ENCODE results near the gene BCL11B.

The BCL11B gene

DNA sequence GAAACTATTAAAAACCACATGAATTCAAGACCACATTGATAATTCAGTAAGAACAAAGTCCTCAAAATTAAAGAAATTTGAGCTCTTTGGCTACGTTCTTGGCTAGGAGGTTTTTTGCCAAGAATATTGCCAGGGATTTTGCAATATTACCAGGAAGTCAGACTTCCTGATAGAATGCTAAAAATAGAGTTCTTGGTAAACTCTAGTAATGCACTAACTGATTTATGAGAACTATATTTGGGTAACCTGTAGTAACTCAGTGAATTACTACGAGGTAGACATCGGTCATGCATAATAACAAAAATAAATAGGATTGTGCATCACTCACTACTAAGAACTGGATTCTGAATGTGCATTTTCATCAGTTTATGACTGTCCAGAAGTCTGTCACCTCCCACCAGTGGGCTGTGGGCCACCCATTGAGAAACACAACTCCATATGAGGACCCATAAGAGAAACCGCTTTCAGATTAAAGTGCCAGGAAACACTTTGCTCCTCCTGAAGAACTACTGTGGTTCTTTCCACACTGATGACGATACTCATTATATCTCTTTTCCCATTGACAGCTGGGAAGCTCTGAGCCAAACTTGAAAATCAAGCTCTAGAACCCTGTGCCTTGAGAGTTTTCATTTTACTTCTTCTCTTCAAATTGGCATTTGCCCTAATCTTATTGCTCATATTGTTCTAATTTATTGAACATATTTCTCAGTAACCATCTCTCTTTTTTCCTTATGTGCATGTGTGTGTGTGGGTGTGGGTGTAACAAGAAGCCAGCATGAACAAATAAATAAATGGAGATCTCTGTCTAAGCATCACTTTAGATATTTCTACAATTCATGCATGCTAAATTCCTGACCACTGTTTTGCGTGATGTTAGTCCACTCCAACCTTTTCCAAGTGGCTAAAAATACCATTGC is 116.6 kb downstream of the BCL11B start:
- peak; percentile 46 for DNase-seq

DNA sequence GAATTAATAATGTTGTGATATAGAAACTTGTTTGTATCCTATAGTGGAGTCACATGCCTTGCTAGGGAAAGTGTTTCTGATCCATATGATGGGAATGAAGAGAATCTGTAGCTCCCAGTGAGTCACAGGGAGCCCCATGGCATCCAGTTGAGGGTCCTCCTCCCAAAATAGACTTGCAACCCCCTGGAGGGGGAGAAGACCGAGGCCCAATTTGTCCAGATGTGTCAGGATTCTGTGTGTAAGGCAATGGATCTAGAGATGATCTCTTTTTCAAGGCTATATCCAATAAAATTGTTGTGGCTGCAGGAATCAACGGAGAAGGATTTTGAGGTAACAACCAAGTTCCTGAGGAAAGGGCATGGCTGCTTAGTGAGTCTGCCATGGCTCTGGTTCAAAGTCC is 121.8 kb downstream of the BCL11B start:
- DNase-seq, result peak; percentile 42

DNA sequence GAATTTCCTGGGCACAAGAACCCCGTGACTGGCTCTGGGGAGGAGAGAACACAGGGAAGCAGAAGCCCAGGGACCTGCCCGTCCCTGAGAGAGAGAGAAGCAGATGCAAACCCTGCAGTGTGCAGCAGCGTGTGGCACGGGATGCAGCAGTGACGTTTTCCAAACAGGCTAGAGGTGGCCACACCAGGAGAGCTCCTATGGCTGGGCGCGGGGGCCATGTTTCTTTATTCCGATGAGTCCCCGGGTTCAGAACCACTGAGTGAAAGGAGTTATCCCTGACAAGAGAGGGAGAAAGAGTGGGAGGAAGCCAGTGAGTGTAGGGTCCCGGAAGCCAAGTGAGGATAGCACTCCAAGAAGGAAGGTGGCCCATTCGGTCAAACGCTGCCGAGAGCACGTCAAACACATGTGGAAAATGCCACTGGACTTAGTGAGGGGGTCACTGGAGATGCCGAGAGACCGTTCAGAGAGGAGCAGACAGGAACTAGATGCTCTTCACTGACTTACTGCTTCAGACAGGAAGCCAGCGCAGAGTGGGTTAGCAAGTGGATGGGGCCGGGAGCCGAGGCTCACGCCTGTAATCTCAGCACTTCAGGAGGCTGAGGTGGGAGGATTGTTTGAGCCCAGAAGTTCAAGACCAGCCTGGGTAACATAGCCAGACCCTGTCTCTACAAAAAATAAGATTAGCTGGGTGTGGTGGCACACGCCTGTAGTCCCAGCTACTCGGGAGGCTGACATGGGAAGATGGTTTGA is 123.0 kb downstream of the BCL11B start:
- DNase-seq, result no peak

DNA sequence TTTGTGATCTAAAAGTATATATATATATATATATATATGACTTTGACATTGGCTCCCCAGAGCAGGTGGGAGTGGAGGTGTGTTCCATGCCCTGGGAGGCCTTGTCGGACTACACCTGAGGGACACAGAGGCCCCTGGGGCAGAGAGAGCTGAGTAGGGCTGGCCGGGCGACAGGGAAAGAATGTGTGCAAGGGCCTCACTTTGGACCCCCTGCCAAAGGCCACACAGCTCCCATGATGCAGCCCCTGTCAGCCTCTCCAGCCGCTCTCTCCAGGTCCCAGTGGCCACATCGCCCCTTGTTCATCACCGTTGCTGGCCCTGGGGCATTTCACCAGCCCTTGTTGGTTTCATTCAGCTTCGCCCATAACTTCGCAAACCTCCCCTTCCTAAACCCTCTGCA is 123.9 kb downstream of the BCL11B start:
- no peak for DNase-seq

DNA sequence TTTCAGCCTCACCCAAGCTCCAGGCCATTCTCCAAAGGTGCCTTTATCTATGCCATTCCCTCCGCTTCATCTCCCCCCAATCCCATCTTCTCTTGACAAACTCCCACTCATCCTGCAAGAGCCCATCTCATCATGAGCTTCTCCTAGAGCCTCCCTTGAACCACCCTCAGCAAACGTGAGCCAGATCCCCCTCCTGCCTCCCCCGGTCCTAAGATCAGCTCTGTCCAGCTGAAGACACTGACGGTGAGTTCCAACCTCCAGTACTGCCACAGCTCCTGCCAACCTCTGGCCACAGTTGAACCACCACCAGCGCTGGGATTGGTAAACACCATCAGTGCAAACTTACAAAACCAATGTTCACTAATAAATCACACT is 124.6 kb downstream of the BCL11B start:
- no peak for DNase-seq

DNA sequence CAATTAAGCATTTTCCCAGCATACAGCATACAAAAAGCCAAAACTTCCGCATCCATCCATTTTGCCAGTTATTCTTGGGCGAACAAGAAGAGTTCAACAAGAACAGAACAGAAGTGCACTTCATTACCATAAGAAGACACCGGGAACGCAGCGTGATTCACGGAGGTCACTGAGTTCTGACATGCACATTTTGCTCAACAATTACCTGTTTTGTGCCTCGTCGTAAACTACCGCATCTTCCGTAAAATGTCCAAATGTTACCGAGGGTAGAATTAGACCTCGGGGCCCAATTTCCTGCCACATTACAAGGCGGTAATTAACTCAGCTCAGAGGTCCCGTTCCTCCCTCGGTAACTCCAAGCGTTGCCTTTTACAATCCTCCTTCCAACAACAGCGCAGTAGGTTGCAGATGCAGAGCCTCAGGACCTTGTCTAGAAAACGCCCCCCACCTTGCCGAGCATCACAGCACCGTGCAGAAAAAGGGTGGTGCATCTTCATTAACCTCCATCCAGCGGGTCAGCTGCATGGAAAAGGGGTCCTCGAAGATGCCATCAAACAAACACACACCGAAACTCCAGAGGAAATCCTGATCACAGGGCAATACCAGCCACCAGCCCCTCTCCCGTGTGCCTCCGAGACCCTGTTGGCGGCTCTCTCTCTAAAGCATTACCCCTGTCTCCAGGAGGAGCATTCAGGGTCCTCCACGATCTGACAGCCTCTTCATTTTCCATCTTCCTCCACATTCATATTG is 125.2 kb downstream of the BCL11B start:
- DNase-seq, result no peak

DNA sequence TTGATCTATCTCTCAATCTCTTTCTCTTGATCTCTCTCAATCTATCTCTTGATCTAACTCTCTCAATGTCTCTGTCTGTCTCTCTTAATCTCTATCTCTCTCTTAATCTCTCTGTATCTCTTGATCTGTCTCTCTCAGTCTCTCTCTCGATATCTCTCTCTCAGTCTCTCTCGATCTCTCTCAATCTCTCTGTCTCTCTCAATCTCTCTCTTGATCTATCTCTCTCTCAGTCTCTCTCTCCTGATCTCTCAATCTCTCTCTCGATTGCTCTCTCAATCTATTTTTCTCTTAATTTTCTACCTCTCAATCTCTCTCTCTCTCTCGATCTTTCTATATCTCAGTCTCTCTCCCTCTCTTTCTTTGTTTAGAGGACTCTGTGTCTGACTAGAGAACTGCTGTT is 126.7 kb downstream of the BCL11B start:
- no peak for DNase-seq

DNA sequence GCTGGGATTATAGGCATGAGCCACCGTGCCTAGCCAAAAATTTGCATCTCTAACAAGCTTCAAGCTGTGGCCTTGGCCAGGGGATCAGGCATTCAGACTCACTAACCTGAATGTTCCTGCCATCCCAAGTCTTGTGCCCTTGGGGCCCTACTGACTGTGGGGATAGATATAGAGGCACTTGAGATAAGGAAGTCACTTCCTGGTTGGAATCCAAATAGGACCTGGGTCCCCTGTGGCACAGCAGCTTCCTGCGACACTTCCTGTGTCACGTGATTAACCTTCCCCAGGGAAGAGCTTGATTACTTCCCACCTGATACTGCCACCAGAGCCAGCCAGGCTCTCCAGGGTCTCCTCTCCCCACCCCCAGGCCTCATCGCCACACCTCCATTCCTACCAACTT is 128.2 kb downstream of the BCL11B start:
- DNase-seq, result no peak

DNA sequence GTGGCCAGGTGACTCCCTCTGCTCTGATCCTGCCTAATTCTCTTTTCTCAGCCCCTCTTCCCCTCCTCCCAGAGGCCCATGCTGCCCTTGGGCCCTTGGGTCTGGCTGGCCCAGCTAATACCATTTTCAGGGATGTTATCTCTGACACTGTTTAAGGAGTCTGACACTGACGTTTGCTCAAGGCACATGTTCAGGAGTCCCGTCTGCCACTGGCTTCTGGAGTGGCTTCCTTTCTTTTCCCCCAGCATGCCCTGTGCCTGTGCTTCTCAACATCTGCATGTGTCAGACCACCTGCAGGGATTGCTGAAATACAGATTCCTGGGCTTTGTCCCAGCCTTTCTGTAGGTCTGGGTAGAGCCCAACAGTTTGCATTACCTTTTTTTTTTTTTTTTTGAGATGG is 128.9 kb downstream of the BCL11B start:
- no peak for DNase-seq

DNA sequence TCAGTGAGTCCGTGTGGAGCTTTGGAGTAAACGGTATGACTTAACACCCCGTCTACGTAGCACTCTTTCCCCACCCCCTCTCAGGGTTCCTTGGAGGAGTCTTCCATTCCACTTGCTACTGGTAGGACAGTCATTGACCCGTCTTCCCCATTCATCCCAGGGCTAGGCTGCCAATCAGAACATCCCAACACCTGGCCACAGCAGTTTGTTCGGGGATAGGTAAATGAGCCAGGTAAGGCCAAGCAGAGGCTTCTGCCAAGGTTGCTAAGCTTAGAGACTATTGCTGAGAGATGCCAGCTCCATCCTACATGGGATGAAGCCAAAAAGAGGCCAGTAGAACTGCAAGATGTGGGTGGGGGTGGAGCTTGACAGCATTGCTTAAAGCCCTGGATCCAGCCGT is 130.8 kb downstream of the BCL11B start:
- DNase-seq, result no peak

DNA sequence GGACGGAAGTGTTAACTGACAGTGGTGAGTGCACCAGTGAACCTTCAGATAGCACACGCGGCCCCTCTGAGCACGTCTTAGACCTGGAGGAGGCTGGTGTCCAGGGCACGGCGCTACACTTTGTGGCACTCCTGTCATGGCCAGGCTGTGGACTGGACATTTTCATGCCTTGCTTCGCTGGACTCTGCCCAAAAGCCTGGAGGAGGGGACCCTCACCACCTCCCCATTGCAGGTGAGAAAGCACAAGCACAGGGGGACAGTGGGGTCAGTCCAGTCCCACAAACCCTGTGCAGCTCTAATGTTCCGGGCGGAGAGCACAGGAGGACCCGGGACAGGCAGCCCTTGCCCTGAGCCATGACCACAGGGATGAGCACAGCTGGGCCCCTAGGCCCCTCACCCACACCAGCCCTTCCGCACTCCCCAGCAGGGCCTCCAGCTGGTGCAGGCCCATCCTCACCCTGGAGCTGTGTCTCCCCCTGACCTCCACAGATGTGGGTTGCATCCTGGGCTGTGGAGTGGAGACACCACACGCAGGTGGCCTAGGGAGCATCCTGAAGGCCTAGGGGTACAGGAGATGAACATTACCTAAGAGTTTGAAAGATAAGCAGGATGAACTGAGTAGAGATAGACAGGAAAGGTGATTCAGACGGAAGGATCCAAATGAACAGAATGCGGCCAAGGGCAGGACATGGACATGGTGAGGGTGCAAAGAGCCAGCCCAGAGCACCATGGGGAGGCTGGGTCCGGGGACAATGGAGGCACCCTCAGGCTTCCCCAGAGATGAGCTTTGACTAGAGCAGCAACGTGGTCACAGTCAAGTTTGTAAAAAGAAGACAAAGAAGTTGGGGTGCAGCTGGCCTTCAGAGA is 132.8 kb downstream of the BCL11B start:
- DNase-seq, result no peak

DNA sequence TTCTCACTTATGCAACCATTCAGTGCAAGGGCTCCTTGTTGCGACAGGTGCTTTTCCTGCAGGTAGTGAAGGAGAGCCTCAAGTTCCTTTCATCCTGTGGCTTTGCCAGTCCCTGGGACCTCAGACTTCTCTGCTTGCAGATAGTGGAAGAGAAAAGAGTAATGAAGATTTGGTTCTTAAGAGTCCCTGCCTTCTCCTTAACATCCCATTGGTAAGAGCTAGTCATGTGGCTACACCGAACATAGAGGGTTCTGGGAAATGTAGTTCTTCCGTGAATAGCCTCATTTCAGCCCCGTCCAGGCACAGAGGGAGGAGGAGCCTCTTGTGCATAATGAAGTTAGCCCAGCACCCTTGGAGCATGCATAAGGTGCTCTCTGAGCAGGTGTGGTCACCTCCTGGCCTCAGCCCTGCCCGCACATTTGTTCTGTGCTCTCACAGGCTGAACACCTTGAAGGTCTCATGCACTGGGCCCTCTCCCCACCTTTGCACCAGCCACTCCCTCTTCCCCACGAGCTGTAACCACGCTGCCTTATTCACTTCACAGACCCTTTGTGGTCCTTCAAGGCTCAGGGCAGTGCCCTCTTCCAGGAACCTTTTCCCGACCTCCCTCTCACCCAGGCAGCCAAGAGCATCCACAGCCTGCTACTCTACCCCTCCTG is 134.0 kb downstream of the BCL11B start:
- no peak for DNase-seq

DNA sequence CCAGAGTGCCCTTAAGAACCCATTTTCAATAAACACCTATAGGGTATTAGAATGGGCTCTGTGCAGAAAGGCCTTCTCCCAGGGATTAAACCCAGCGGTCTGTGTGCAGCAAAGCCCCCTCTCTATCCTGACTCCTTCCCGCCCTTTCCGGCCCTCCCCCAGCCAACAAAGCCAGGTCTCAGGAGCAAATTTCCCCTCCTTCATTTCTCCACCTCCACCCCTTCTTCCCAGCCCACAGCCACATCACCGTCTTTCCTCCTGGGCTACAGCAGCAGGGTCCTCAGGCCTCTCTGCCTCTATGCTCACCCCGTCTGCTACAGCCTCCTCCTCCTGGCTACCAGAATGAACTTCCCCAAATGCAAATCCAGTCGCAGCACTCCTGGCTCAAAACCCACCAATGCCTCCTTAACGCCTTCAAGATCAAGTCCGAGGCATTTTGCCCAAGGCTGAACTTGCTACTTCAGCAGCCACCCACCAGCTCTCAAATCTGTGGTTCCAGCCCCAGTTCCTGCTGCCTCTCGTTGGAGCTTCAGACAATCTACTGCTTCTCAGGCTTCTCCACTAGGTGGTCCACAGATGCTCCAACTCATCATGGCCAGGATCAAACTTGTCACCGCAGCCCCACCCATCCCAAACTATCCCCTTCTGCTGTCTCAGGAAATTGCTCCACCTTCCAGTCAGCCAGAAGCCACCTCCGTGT is 134.8 kb downstream of the BCL11B start:
- no peak for DNase-seq

DNA sequence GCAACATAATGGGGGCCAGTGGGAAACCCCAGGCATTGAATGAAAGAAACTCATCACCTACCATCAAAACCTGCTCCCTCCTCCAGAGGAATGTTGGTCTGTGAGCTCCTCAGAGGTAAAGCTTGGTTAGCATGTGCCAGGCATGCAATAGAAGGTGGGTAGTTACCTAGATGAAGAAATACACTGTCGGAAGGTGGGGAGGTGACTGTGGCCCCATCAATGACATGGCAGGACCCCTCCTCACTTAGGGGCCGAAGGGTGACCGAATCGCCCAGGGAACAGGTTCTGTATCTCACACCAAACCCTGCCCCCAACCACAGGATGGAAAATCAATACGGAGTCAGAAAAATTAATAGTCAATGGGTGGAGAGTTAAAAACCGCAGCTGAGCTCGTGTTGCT is 135.6 kb downstream of the BCL11B start:
- DNase-seq, result no peak

DNA sequence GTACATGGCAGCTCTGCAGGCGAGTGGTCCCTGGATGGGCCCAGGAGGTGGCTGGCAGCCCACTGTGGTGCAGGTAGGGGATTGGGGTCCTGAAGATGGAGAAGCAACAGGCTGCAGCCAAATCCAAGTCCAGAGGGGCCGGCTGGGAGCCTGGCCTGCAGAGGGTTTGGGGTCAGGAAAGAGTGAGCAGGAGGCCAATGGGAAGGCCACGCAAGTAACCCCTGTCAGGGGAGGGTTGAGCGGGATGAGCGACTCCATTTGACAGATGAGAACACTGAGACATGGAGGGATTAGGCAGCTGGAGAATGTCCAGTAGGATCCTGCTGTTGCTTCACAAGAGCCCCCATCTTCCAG is 136.0 kb downstream of the BCL11B start:
- no peak for DNase-seq

DNA sequence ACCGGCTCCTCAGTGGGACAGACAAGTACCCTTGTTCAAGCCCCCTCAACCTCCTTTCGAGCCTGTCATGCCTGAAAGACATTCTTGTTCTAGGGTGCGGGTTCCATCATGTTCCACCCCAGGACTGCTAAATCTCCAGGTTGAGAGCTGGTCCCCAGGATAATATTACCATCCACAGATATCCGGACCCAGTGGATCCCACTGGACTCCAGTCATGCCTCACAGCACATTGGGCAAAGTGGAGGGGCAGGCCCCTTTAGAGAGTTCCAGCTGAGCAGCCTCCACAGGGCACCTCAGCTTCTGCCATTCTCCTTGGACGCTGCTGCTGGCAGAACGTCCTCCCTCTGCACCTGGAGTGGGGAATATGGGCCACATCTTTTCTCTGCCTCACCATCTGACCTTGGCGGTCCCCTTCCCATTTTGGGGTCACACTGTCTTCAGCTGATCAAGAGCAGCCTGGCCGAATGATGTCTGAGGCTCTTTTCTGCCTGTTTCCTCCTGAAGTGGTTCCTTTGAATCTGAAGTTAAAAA is 137.4 kb downstream of the BCL11B start:
- DNase-seq, result no peak

DNA sequence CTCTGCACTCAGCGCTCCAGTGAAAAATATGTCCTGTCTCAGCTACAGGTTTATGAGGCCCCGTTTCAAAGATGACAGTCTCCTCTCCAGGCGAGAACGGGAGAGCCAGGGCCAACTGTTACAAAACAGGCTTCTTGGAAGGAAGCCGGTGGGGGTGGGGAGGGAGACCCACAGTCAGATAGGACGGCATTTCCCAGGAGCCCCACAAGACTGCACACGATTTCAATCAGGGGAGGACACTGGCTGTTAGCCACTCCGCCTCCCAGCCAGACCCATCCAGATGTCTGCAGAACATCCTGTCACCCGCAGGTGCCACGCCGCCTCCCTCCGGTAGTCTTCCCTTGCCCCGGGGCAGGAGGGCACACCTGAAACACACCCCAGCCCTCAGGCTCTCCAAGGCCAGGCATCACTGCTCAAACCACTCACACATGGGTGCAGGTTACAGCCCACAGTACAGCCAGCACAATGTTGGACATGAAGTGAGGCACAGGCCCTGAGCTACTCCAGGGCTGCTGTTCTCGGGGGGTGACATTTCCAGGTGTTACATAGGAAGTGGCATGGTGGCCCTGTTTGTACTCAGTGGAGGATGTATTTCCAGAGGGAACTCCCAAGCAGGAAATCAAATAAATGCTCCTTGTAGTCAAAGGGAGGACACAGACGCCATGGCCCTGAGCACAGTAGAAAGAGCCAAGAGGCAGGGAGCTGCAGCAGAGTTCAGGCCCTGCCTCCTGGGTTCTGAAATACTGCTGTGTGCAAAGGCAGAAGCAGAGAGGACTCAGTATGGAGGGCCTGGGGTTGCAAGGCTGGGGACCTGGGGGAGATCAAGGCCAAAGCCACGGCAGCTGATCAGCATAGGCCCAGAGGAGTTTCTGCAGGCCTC is 138.1 kb downstream of the BCL11B start:
- DNase-seq, result peak; percentile 49

DNA sequence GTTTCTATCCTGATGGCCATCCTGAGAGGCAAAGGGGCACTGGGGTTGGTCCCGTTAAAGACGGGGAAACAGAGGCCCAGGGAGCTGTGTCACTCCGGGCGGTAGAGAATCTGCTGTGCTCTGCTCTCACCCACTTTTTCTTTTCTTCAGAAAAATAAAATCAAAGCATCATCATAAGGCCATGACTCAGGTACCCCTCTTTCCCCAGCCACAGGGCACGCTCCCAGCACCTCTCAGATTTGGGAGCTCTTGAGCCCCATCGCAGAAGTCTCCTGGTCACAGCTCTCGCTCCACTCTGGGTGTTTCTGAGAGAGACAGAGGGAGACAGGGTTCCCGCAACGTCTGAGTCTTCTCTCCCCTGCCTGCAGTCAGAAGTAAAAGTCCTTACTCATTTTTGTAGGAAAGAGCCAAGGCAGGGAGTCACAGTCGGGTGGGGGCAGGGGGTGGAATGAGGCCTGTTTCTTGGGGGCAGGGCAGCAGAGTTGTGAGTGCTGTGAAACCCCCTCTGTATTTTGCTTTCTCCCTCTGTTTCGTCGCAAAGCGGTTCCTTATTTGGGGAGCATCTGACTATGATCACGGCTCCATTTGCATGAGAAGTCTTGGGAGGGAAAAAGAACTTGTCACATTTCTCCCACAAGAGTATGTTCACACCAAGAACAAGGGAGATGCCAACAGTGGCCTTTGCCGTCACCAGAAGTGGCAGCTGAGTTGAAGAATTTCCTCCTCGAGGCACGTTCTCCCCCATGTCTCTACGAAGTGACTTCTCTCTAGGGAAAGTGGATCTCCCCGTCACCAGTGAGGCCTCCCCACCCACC is 139.0 kb downstream of the BCL11B start:
- peak; percentile 66 for DNase-seq

DNA sequence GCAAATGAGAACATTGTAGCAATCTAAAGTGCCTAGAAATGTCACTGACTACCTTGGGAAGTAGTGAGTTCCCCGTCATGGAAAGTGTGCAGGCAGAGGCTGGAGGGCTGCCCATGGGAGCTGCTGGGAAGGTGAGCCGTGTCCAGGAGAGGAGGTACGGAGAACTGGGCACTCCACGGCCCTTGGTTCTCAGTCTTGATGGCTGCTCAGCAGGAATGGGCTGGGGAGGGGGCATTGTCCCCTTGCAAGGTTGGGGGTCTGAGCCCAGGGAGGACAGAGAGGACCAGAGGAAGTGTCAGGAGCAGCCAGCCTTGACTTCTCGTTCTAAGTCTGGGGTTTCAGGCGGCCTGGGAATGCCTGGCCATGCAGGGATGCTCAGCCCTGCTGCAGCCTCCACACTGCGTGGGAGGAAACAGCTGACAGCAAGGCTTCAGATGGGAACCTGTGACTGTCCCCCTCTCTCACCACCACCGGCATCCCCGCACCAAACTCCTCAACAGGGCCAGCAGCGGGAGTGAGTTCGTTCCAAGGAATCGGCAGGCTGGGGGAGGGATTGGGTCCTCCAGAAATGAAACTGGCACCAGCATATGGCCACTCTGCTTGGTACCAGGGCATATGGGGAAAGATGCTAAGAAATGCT is 140.2 kb downstream of the BCL11B start:
- DNase-seq, result no peak
